Endothelial cell of umbilical vein (primary cell): ENCODE measurements around the gene EEF1E1. TPM values are rescaled to one million over a fixed set of nuclear protein-coding genes. Genes with fewer than 3 reads are reported as not detected.

Source experiments
- BruUV-seq: library from RNA; stranded (reverse); fragments of 400-500 nt; replicated peaks from 2 replicates; lab custom pipeline; 2021; lab: Mats Ljungman, UMichigan
- CTCF ChIA-PET: fragments of 300-600, 350-600 bp; sonication (Branson Sonifier 250); formaldehyde crosslinking; loops from one replicate; lab custom pipeline; 2021; ENCODE audit warnings: antibody characterized with exemption, inconsistent platforms; lab: Charles Lee
- POLR2A ChIA-PET: fragments of 300-600, 350-600 bp; sonication (Branson Sonifier 250); formaldehyde crosslinking; loops from one replicate; lab custom pipeline; 2021; ENCODE audit warnings: antibody characterized with exemption, inconsistent platforms; lab: Charles Lee
- DNase-seq: peaks from one replicate; pipeline ENCODE4 v3.0.0-alpha.2; 2011; ENCODE audit warnings: low read depth, low spot score
- FAIRE-seq: peaks from 2 replicates; lab custom pipeline; 2011; peaks lifted over from hg19 to GRCh38; lab: Jason Lieb, UNC
- H2AFZ ChIP-seq: 2 replicates; pipeline ENCODE4 v1.6.0; 2012; ENCODE audit warnings: low read depth, low read length, control low read depth, inconsistent platforms
- H3K27ac ChIP-seq: 2 replicates; pipeline ENCODE4 v1.5.1; 2011; ENCODE audit warnings: low read depth, mild to moderate bottlenecking, control low read depth, low read length, moderate library complexity; ENCODE audit not compliant: insufficient read depth
- H3K27me3 ChIP-seq, 2 experiments: 2 replicates each; pipeline versions ENCODE4 v1.6.0 to v1.6.1; 2011; ENCODE audit warnings: low read length in 2 of 2, mixed read lengths in 1 of 2; ENCODE audit not compliant: control insufficient read depth in 2 of 2, insufficient read depth in 2 of 2
- H3K36me3 ChIP-seq, 2 experiments: 2 replicates in 1 of 2; 3 replicates in 1 of 2; pipeline ENCODE4 v1.5.1; 2011; ENCODE audit warnings: low read length in 2 of 2, mild to moderate bottlenecking in 1 of 2, moderate library complexity in 1 of 2; ENCODE audit not compliant: control insufficient read depth in 2 of 2, insufficient read depth in 2 of 2; ENCODE audit errors: extremely low read depth in 1 of 2
- H3K4me1 ChIP-seq: 3 replicates; pipeline ENCODE4 v1.5.1; 2011; ENCODE audit warnings: mild to moderate bottlenecking, low read length; ENCODE audit not compliant: control insufficient read depth, insufficient read depth; ENCODE audit errors: extremely low read depth
- H3K4me2 ChIP-seq: 2 replicates; pipeline ENCODE4 v1.6.1; 2011; ENCODE audit warnings: low read length, control low read depth, mixed read lengths; ENCODE audit not compliant: insufficient read depth
- H3K4me3 ChIP-seq, 3 experiments: fragments of 200-600 bp in 1 of 3; sonication (generic), shearing (Covaris generic) in 1 of 3; replicated peaks in 1 of 3; 2 replicates each; pipeline ENCODE4 v1.5.1; 2011 to 2016; ENCODE audit warnings: control low read depth in 3 of 3, low read length in 3 of 3, mild to moderate bottlenecking in 2 of 3, inconsistent platforms in 1 of 3, low read depth in 1 of 3, moderate library complexity in 1 of 3; ENCODE audit not compliant: insufficient read depth in 1 of 3
- H3K79me2 ChIP-seq: 2 replicates; pipeline ENCODE4 v1.6.0; 2012; ENCODE audit warnings: low read length, inconsistent platforms; ENCODE audit not compliant: control insufficient read depth, insufficient read depth
- H3K9ac ChIP-seq: replicated peaks from 2 replicates; pipeline ENCODE3; 2011; ENCODE audit warnings: low read length, control low read depth; ENCODE audit not compliant: insufficient read depth; ENCODE audit errors: extremely low read depth
- H3K9me1 ChIP-seq: replicated peaks from 3 replicates; pipeline ENCODE4 v1.6.0; 2011; ENCODE audit warnings: mild to moderate bottlenecking, low read length; ENCODE audit not compliant: control insufficient read depth, insufficient read depth; ENCODE audit errors: extremely low read depth
- H3K9me3 ChIP-seq: replicated peaks from 2 replicates; pipeline ENCODE4 v1.5.1; 2012; ENCODE audit warnings: low read length, inconsistent platforms; ENCODE audit not compliant: control insufficient read depth, insufficient read depth
- H4K20me1 ChIP-seq: replicated peaks from 2 replicates; pipeline ENCODE3; 2011; ENCODE audit warnings: mild to moderate bottlenecking, low read length; ENCODE audit not compliant: control insufficient read depth, insufficient read depth; ENCODE audit errors: extremely low read depth
- EZH2 ChIP-seq: IDR thresholded peaks from 2 replicates; pipeline ENCODE4 v1.6.1; 2012; ENCODE audit warnings: borderline replicate concordance, low read depth, mild to moderate bottlenecking, moderate library complexity, low read length, inconsistent platforms; ENCODE audit not compliant: severe bottlenecking
- FOS ChIP-seq: IDR thresholded peaks from 2 replicates; pipeline ENCODE4 v1.6.1; 2011; ENCODE audit warnings: mild to moderate bottlenecking, low read length, moderate library complexity, borderline replicate concordance; ENCODE audit not compliant: insufficient read depth
- GATA2 ChIP-seq: IDR thresholded peaks from 2 replicates; pipeline ENCODE4 v1.7.0; 2011; ENCODE audit warnings: low read depth, mild to moderate bottlenecking, moderate library complexity, mixed read lengths, low read length; ENCODE audit not compliant: insufficient read length, insufficient read depth
- JUN ChIP-seq: IDR thresholded peaks from 2 replicates; pipeline ENCODE4 v1.6.1; 2011; ENCODE audit warnings: borderline replicate concordance, low read depth; ENCODE audit not compliant: insufficient read length, insufficient read depth
- MYC ChIP-seq: IDR thresholded peaks from one replicate; pipeline ENCODE4 v1.6.1; 2011; ENCODE audit warnings: mild to moderate bottlenecking, low read depth, low read length
- POLR2A ChIP-seq: IDR thresholded peaks from 2 replicates; pipeline ENCODE4 v1.6.1; 2012; ENCODE audit warnings: low read depth, mild to moderate bottlenecking, control low read depth, low read length
- POLR2AphosphoS5 ChIP-seq: IDR thresholded peaks from 2 replicates; pipeline ENCODE4 v1.6.1; 2012; ENCODE audit warnings: low read depth, mild to moderate bottlenecking, control low read depth, low read length, moderate library complexity; ENCODE audit not compliant: insufficient read depth
- dilution Hi-C: fragments of 300-500 bp; cut with MboI; formaldehyde crosslinking; loops from one replicate; pipeline ENCODE4 v1.15.0; 2019; ENCODE audit warnings: low sequenced_read_pairs; ENCODE audit not compliant: extremely low pct_ligation_motif_present
- intact Hi-C: fragments of 100-400 bp; cut with micrococcal nuclease; formaldehyde crosslinking; loops from one replicate; pipeline ENCODE4 v1.10.0; 2022
- polyA plus RNA-seq, 4 experiments: library from polyadenylated mRNA; depleted of rRNA in 3 of 4; stranded (reverse) in 3 of 4; unstranded in 1 of 4; fragments of >200 nt; gene quantifications; 2 replicates each; pipeline versions ENCODE4 v1.2.1 to v1.2.3, GENCODE V29; 2011 to 2012; ENCODE audit warnings: missing spikeins in 1 of 4
- total RNA-seq: library from RNA; stranded (reverse); gene quantifications from 2 replicates; pipeline ENCODE4 v1.2.3, GENCODE V29; 2021
- TF ChIP-seq, protein P1 (sequence below): IDR thresholded peaks from 2 replicates; pipeline ENCODE4 v1.6.1; 2011; ENCODE audit not compliant: insufficient read depth, insufficient read length
- TF ChIP-seq, protein P2 (sequence below), 2 donors: IDR thresholded peaks; 1 replicate in 1 of 2; 2 replicates in 1 of 2; pipeline ENCODE4 v1.5.1; 2011; ENCODE audit warnings: low read length in 2 of 2, mild to moderate bottlenecking in 2 of 2, moderate library complexity in 2 of 2, control low read depth in 1 of 2, inconsistent platforms in 1 of 2, low read depth in 1 of 2; ENCODE audit not compliant: insufficient read depth in 1 of 2; ENCODE audit errors: extremely low read depth in 1 of 2

Gene EEF1E1
- total and polyA plus RNA-seq, 2 donors (not counting 3 experiments of a cell fraction or from before 2014, with no cell fraction given), result 53.8 to 58.1 TPM

DNA sequence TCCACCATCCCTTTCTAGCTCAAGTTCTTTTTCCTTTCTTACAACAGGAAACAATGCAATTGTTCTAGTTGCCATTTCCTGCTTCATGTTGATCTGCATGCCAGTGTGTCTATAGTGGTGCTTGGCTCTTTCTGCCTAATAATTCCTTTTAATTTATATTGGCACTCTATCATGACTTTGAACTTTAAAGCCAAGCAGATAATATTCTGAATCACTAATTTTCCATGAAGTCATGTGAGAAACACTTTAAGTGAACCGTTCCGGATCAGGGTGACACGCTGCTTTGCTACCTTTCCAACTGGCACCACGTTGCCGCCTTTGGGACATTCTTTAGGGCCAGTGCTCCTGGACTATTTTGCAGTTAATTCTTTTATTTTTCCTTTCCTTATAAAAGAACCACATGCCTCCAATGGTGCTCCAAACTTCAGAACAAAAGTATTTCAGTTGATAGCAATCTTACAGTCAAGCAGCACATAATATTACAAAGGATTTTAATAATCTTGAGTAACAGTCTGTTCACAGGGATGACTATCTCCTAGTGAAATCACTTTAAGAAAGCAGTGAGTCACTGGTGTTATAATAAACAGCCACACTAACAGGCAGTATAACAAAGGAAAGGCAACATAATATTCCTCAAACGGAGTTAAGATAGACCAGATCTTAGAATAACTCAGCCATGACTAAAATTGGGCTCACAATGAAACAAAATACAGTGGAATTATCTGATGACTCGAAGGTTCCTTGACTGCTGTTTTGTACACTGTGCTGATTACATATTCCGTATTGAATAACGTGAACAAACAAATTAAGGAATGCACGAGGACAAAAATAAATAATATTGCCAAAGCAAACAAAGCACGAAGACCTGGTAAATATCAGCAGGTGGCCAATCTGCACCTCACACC, 19.1 kb downstream of the EEF1E1 start:
- intact Hi-C loops (loop anchor here (1.0 to 5.0 kb wide), 7 partner anchors 19 to 351 kb away; partner anchors contain the start of genes BLOC1S5 and EEF1E1), dilution Hi-C loops (no loop called here)
- Histone ChIP-seq H3K4me1 (peaks cover 64% of the 10 kb centered on the region), H3K36me3 (peaks cover 0 to 3% of the 10 kb centered on the region in 2 experiments), H2AFZ (no peak overlapping the region), H3K9ac (peak overlapping the region; percentile 76), H3K4me2 (peak overlapping the region; percentile 78), H3K27ac (peak overlapping the region; percentile 93), H4K20me1 (no peaks in the 10 kb centered on the region), H3K9me3 (no peaks in the 10 kb centered on the region), H3K79me2 (peaks cover 26% of the 10 kb centered on the region), H3K4me3 (peak overlapping the region in 1 of 3 experiments; percentile 16), H3K27me3 (no peaks in the 10 kb centered on the region), H3K9me1 (no peaks in the 10 kb centered on the region)
- POLR2A ChIA-PET, result interaction anchor here (0.7 kb wide), 1 partner anchor 26 kb away, joined by 3 read pairs; no protein-coding TSS in a partner anchor
- FAIRE-seq (peak; percentile 87), DNase-seq (peak; percentile 95)
- TF ChIP-seq, protein P1, sequence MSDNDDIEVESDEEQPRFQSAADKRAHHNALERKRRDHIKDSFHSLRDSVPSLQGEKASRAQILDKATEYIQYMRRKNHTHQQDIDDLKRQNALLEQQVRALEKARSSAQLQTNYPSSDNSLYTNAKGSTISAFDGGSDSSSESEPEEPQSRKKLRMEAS, result no peak
- TF ChIP-seq POLR2AphosphoS5 (no peak), GATA2 (peak; percentile 93), EZH2 (no peak), JUN (peak; percentile 93), FOS (peak; percentile 92), POLR2A (no peak), MYC (no peak)
- TF ChIP-seq, protein P2, sequence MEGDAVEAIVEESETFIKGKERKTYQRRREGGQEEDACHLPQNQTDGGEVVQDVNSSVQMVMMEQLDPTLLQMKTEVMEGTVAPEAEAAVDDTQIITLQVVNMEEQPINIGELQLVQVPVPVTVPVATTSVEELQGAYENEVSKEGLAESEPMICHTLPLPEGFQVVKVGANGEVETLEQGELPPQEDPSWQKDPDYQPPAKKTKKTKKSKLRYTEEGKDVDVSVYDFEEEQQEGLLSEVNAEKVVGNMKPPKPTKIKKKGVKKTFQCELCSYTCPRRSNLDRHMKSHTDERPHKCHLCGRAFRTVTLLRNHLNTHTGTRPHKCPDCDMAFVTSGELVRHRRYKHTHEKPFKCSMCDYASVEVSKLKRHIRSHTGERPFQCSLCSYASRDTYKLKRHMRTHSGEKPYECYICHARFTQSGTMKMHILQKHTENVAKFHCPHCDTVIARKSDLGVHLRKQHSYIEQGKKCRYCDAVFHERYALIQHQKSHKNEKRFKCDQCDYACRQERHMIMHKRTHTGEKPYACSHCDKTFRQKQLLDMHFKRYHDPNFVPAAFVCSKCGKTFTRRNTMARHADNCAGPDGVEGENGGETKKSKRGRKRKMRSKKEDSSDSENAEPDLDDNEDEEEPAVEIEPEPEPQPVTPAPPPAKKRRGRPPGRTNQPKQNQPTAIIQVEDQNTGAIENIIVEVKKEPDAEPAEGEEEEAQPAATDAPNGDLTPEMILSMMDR (IDR thresholded peaks at IDR 0.05; ENCODE audit: extremely low read depth in 1 of 2, insufficient read depth in 1 of 2, low read depth in 1 of 2, low read length in 2 of 2), result no peak
- CTCF ChIA-PET, result interaction anchor here (1.0 kb wide), 1 partner anchor 361 kb away, joined by 3 read pairs; no protein-coding TSS in a partner anchor
- TSS peak; percentile 49 for BruUV-seq
